Right lobe of liver (tissue), 6 donors: Measurements from ENCODE around the gene NFE2L3. TPM values are rescaled to one million over a fixed set of nuclear protein-coding genes. Genes with fewer than 3 reads are reported as not detected.
"Not testable (repeated sequence)": the region's sequence is repeated elsewhere in the genome, so short reads cannot be mapped to it uniquely, and the experiment has no call there.

Experiments
- ATAC-seq, 4 donors: fragments of 200-7000 bp; cut with Tn5 transposase; one replicate each; pipeline ENCODE4 v1.9.1; 2020; ENCODE audit warnings: mild to moderate bottlenecking in 4 of 4, moderate library complexity in 4 of 4
- DNase-seq, 3 donors: peaks; one replicate each; pipeline ENCODE4 v3.0.0-alpha.2; 2020
- H3K27ac ChIP-seq, 3 donors: fragments of 200-600 bp; one replicate each; pipeline ENCODE4 v1.8.0; 2022
- H3K27me3 ChIP-seq, 2 donors: fragments of 200-600 bp; one replicate each; pipeline ENCODE4 v1.8.0; 2022
- H3K36me3 ChIP-seq, 4 donors: fragments of 200-600 bp; sonication (generic) in 1 of 4; one replicate each; pipeline versions ENCODE4 v1.5.1 to v1.8.0; 2017 to 2022; ENCODE audit warnings: control low read depth in 1 of 4
- H3K4me1 ChIP-seq, 4 donors: fragments of 200-600 bp; sonication (generic) in 1 of 4; one replicate each; pipeline versions ENCODE4 v1.5.1 to v1.8.0; 2017 to 2022; ENCODE audit warnings: control low read depth in 1 of 4
- H3K4me3 ChIP-seq, 3 donors: fragments of 200-600 bp; one replicate each; pipeline ENCODE4 v1.8.0; 2022
- H3K9me3 ChIP-seq, 4 donors: fragments of 200-600 bp; sonication (generic) in 1 of 4; one replicate each; pipeline versions ENCODE4 v1.5.1 to v1.8.0; 2017 to 2022; ENCODE audit warnings: control low read depth in 1 of 4
- POLR2A ChIP-seq: fragments of 450-650 bp; IDR thresholded peaks from one replicate; pipeline ENCODE4 v1.6.1; 2017; ENCODE audit warnings: antibody characterized with exemption, mild to moderate bottlenecking
- WGBS: methylation state at CpG from one replicate; pipeline ENCODE4 v1.1.6; 2018; ENCODE audit warnings: low coverage, low lambda C conversion rate; ENCODE audit not compliant: insufficient coverage; ENCODE audit errors: missing lambda C conversion rate; 5-methylcytosine and 5-hydroxymethylcytosine counted together
- intact Hi-C, 2 donors: fragments of 100-400 bp; cut with DNase I; formaldehyde crosslinking; loops; one replicate each; pipeline versions ENCODE4 v1.11.2 to v1.14.1; 2022
- total RNA-seq, 6 experiments: library from RNA; depleted of rRNA in 2 of 6; stranded (reverse); fragments of >200 nt in 2 of 6; fragmentation: NEBNext Ultra II Directional in 3 of 6; extraction: Animal tissue kit (Norgen Biotek cat#: 25700) in 3 of 6; gene quantifications; one replicate each; pipeline versions ENCODE4 v1.1.0 to v1.2.4, GENCODE V29; 2016 to 2023
- TF ChIP-seq, protein P1 (sequence below), 4 donors: fragments of 200-600 bp in 3 of 4; fragments of 450-650 bp in 1 of 4; IDR thresholded peaks; one replicate each; pipeline versions ENCODE4 v1.5.1 to v1.8.0; 2016 to 2022; ENCODE audit warnings: antibody characterized with exemption in 4 of 4, mild to moderate bottlenecking in 2 of 4
- donor health status: DM: no; HTN: yes; CAD: no.
- donor health status: DM: no; HTN: no; CAD: no.
- donor health status: DM: no; HTN: no; CAD: no.
- donor health status: DM: no; HTN: yes; CAD: no.
- donor health status: DM: no; HTN: yes; CAD: no.

The NFE2L3 gene
- total RNA-seq, 6 experiments from 2014 or later, result 0.13 to 2.0 (median 0.54) TPM

GRCh38 chr7:26143298-26144048, 8.5 kb upstream of the NFE2L3 start:
- no peaks in the 10 kb centered on the region for H3K9me3 ChIP-seq
- TF ChIP-seq POLR2A, result no peak
- TF ChIP-seq, protein P1, sequence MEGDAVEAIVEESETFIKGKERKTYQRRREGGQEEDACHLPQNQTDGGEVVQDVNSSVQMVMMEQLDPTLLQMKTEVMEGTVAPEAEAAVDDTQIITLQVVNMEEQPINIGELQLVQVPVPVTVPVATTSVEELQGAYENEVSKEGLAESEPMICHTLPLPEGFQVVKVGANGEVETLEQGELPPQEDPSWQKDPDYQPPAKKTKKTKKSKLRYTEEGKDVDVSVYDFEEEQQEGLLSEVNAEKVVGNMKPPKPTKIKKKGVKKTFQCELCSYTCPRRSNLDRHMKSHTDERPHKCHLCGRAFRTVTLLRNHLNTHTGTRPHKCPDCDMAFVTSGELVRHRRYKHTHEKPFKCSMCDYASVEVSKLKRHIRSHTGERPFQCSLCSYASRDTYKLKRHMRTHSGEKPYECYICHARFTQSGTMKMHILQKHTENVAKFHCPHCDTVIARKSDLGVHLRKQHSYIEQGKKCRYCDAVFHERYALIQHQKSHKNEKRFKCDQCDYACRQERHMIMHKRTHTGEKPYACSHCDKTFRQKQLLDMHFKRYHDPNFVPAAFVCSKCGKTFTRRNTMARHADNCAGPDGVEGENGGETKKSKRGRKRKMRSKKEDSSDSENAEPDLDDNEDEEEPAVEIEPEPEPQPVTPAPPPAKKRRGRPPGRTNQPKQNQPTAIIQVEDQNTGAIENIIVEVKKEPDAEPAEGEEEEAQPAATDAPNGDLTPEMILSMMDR (IDR thresholded peaks at IDR 0.05), result no peak
- ATAC-seq, result no peak
- no peak overlapping the region for H3K27ac ChIP-seq
- no peak overlapping the region for H3K4me3 ChIP-seq
- H3K4me1 ChIP-seq, result no peaks in the 10 kb centered on the region
- H3K36me3 ChIP-seq, result no peaks in the 10 kb centered on the region
- DNase-seq, result no peak
- H3K27me3 ChIP-seq, result no peaks in the 10 kb centered on the region
- intact Hi-C loops, result no loop called here
- 50% methylated on average over 5 of the region's 5 CpGs for WGBS

DNA sequence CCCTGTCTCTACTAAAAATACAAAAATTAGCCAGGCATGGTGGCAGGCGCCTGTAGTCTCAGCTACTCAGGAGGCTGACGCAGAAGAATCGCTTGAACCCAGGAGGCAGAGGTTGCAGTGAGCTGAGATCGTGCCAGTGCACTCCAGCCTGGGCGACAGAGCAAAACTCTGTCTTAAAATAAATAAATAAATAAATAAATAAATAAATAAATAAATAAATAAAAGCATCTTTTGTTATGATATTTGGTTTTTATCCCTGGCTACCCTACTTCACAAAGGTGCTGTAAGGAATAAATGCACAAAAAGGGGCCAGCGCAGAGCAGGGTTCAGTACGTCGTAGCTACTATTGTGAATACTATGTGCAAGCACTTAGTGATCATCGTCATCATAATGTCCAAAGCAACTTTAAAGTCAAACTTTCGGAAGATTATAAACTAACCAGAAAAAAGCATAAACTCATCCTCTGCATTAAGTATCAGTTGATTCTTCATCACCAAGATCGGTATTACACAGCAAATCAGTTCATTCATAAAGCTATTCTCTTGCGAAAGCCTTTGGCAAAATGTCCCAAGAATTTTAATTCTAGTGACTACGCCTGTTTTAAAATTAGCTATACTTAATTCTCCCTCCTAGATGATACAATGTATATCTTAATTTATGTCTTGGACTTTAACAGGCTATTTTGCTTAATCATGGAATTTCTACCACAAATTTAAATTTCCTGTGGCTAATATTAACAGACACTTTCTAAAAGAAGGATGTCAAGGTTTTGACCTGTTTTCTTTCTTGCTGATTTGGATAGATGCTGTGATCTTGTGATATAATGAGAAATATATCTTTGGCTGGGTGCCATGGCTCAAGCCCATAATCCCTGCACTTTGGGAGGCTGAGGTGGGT, 7.6 kb upstream of the NFE2L3 start:
- 83% methylated on average over 13 of the region's 13 CpGs for WGBS
- Histone ChIP-seq H3K4me3 (no peak overlapping the region), H3K4me1 (no peaks in the 10 kb centered on the region), H3K27ac (no peak overlapping the region), H3K36me3 (no peaks in the 10 kb centered on the region), H3K27me3 (no peaks in the 10 kb centered on the region), H3K9me3 (no peaks in the 10 kb centered on the region)
- intact Hi-C loops, result no loop called here
- no peak for ATAC-seq
- TF ChIP-seq POLR2A, result no peak
- TF ChIP-seq, protein P1 (IDR thresholded peaks at IDR 0.05), result no peak
- DNase-seq, result no peak

- Histone ChIP-seq H3K4me1 (no peaks in the 10 kb centered on the region), H3K4me3 (no peak overlapping the region), H3K27ac (no peak overlapping the region), H3K27me3 (no peaks in the 10 kb centered on the region), H3K36me3 (no peaks in the 10 kb centered on the region), H3K9me3 (no peaks in the 10 kb centered on the region)
- intact Hi-C loops, result no loop called here
- no peak for ATAC-seq
- whole genome bisulfite sequencing, result 69% methylated on average over 4 of the region's 4 CpGs
- TF ChIP-seq POLR2A, result no peak
- TF ChIP-seq, protein P1 (IDR thresholded peaks at IDR 0.05), result no peak
- DNase-seq, result no peak
Measured at GRCh38 chr7:26145238-26145637, 6.8 kb upstream of the NFE2L3 start.

- 80% methylated on average over 1 of the region's 1 CpG for WGBS
- no peak for DNase-seq
- no peaks in the 10 kb centered on the region for H3K9me3 ChIP-seq
- H3K27ac ChIP-seq, result no peak overlapping the region
- H3K36me3 ChIP-seq, result no peaks in the 10 kb centered on the region
- H3K4me3 ChIP-seq, result no peak overlapping the region
- no peak for ATAC-seq
- intact Hi-C loops, result no loop called here
- H3K4me1 ChIP-seq, result no peaks in the 10 kb centered on the region
- no peak for TF ChIP-seq POLR2A
- TF ChIP-seq, protein P1 (IDR thresholded peaks at IDR 0.05), result no peak
- no peaks in the 10 kb centered on the region for H3K27me3 ChIP-seq
Measured at GRCh38 chr7:26147030-26147429, 5.0 kb upstream of the NFE2L3 start.

DNA sequence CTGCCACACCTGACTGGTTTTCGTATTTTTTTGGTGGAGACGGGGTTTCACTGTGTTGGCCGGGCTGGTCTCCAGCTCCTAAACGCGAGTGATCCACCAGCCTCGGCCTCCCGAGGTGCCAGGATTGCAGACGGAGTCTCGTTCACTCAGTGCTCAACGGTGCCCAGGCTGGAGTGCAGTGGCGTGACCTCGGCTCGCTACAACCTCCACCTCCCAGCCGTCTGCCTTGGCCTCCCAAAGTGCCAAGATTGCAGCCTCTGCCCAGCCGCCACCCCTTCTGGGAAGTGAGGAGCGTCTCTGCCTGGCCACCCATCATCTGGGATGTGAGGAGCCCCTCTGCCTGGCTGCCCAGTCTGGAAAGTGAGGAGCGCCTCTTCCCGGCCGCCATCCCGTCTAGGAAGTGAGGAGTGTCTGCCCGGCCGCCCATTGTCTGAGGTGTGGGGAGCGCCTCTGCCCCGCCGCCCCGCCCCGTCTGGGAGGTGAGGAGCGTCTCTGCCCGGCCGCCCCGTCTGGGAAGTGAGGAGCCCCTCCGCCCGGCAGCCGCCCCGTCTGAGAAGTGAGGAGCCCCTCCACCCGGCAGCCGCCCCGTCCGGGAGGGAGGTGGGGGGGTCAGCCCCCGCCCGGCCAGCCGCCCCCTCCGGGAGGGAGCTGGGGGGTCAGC, 4.2 kb upstream of the NFE2L3 start:
- H3K9me3 ChIP-seq, DNase-seq, H3K27ac ChIP-seq, ATAC-seq, intact Hi-C loops, H3K4me3 ChIP-seq, H3K4me1 ChIP-seq, H3K36me3 ChIP-seq, H3K27me3 ChIP-seq: not testable (repeated sequence)
- 97% methylated on average over 5 of the region's 43 CpGs for WGBS

- intact Hi-C loops, H3K36me3 ChIP-seq, ATAC-seq, H3K9me3 ChIP-seq, H3K4me3 ChIP-seq, H3K4me1 ChIP-seq, H3K27me3 ChIP-seq, H3K27ac ChIP-seq, DNase-seq: not testable (repeated sequence)
- 51% methylated on average over 3 of the region's 29 CpGs for WGBS
Measured at GRCh38 chr7:26148307-26148700, 3.7 kb upstream of the NFE2L3 start.
